AG09309 (cell line): ENCODE data around the gene OR8D1.

Experiments
- DNase-seq: peaks from one replicate; pipeline ENCODE4 v3.0.0-alpha.2; 2010; ENCODE audit warnings: low read depth
- H3K4me3 ChIP-seq: 2 replicates; pipeline ENCODE4 v1.5.1; 2011; ENCODE audit warnings: mild to moderate bottlenecking, low read depth, low read length, moderate library complexity; ENCODE audit not compliant: control insufficient read depth
- CTCF ChIP-seq: IDR thresholded peaks from 2 replicates; pipeline ENCODE4 v1.5.1; 2011; ENCODE audit warnings: mild to moderate bottlenecking, low read depth, low read length, inconsistent platforms; ENCODE audit not compliant: insufficient read depth, control insufficient read depth; ENCODE audit errors: missing control alignments

Gene OR8D1

GRCh38 chr11:124297921-124298320 is 15.8 kb downstream of the OR8D1 start:
- no peak overlapping the region for H3K4me3 ChIP-seq
- no peak for DNase-seq

GRCh38 chr11:124296016-124296415 is 17.7 kb downstream of the OR8D1 start:
- no peak overlapping the region for H3K4me3 ChIP-seq
- no peak for TF ChIP-seq CTCF
- no peak for DNase-seq

More at GRCh38 chr11:124297921-124298320, 15.8 kb downstream of the OR8D1 start:
- no peak for TF ChIP-seq CTCF

GRCh38 chr11:124294687-124295086 is 19.1 kb downstream of the OR8D1 start:
- no peak for TF ChIP-seq CTCF
- DNase-seq, result no peak
- no peak overlapping the region for H3K4me3 ChIP-seq

DNA sequence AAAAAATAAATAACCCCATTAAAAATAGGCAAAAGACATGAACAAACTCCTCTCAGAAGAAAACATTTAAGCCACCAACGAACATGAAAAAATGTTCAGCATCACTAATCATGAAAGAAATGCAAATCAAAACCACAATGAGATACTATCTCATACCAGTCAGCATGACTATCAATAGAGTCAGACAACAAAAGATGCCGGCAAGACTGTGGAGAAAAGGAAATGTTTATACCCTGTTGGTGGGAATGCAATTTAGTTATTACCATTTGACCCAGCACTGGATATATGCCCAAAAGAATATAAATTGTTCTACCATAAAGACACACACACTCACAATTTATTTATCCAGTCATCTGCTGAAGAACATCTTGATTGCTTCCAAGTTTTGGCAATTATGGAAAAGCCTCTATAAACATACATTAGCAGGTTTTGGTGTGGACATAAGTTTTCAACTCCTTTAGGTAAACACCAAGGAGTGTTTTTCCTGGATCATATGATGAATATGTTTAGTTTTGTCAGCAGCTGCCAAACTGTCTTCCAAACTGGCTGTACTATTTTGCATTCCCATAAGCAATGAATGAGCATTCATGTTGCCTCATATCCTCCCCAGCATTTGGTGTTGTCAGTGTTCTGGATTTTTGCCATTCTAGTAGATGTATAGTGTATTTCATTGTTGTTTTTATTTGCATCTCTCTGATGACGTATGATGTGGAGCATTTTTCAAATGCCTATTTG is 28.0 kb downstream of the OR8D1 start:
- H3K4me3 ChIP-seq, result no peak overlapping the region
- DNase-seq, result no peak
- TF ChIP-seq CTCF, result no peak

- no peak for TF ChIP-seq CTCF
- no peak for DNase-seq
Measured at GRCh38 chr11:124278261-124278660, 35.5 kb downstream of the OR8D1 start.

GRCh38 chr11:124277804-124278203 is 35.9 kb downstream of the OR8D1 start:
- no peak for DNase-seq
- no peak overlapping the region for H3K4me3 ChIP-seq
- TF ChIP-seq CTCF, result no peak

More at GRCh38 chr11:124278261-124278660, 35.5 kb downstream of the OR8D1 start:
- H3K4me3 ChIP-seq, result no peak overlapping the region
